GM19324 (cell line): ENCODE results near the gene PRDM11.

Experiments used
- ATAC-seq: cut with Tn5 transposase; IDR thresholded peaks from one replicate; pipeline ENCODE4 v1.9.1; 2021; ENCODE audit warnings: mild to moderate bottlenecking, moderate library complexity; ENCODE audit not compliant: unreplicated experiment, low FRiP score

PRDM11 gene

DNA sequence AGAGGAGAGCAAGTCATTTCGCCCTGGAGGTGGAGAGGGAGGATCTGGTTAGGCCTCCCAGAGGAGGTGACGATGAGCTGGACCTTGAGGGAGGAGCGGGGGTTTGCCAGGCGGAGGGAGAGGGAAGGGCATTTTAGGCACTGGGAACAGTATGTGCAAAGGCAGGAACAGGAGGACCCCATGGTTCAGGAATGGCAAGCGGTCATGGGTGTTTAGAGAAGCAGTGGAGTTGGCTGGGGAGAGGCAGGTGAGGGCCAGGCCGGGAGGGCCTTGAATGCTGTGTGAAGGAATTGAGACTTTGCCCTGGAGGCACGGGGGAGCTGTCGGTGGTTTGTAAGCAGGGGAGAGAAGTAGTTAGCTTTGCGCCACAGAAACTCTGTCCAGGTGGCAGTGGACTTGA, 10.3 kb downstream of the PRDM11 start:
- no peak for ATAC-seq

DNA sequence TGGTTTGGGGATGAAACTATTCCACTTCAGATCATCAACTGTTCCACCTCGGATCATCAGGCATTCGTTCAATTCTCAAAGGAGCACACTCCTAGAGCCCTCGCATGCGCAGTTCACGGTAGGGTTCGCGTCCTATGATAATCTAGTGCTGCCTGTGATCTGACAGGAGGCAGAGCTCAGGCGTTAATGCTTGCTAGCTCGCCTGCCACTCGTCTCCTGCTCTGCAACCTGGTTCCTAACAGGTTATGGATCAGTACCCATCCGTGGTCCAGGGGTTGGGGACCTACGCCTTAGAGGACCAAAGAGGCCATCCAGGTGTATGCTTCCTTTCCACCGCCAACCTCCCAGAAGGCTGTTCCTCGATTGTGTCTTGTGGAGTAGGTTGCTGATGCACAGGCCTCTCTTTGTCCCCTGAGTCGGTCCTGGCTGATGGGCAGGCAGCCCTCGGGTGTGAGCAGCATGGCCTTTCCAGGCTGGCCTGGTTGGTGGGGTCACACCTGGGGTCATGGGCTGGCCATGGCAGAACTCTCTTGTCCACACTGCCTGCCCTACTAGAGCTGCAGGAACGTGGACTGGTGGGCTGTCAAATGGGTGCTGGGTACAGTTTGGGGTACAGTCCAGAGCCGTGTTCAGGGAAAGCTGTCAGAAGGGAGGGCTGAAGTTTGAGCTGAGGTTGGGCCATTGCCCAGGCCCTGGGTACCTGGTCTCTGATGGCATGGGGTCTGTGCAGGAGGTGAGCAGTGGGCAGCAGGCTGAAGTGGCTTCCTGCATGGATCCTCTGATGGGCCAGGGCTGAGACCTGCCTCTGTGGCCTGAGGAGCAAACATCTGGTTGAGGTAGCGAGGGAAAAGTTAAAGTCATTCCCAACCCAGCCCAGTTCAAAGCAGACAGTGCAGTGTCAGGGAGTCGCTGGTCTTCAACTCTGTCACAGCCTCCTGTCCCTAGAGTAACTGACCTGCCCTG, 11.1 kb downstream of the PRDM11 start:
- ATAC-seq, result no peak

DNA sequence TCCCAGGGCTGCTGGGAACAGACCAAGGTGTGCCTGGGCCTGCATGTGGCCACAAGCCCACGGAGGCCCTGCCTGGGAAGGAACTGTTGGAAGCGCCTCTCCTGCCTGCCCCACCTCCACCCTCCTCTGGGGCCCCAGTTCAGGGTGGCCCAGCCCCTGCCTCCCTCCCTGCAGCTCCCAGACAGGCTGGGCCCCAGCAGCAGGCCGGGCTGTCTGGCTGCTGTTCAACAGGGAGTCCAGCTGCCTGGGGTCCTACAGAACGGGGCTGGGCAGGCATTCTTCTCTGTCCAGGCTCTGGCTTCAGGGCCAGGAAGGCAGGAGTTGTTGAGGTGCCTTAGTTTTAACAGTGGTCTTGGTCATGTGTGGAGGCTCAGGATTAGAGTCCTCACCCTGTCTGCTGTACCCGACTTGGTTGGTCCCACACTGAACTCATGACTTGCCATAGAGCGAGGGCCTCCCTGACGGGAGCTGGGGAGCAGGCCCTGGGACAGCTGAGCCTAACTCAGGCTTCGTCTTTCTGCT, 11.8 kb downstream of the PRDM11 start:
- ATAC-seq, result no peak

DNA sequence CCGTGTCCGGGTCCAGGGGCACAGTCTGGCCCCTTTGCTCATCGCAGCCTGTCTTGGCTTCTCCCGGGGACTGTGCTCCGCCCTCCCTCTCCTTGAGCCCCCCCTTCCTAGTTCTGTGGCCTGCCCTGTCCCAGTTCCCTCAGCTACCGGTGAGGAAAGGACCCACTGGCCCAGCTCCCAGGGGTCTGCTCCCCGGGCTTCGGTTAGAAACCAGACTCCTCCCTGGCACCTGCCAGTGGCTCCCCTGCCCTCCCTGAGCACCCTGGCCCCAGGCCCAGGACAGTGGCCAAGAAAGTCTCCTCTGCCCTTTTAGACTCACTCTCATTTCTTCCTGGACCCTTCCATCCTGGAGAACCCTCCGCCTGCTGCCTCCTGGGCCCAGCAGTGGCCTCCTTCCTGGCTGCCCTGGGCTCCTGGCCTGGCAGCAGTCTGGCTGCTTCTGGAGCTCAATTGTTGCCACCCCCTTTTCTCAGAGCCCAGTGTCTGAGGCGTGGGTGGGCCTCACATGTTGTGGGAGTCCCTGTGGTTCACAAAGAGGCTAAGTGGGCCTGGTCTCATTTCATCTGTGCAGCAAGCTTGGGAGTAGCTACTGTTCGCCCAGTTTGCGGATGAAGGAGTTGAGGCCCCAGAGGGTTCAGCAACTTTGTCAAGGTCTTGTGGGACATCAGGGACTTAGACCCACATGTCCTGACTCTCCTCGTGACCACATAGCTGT, 12.6 kb downstream of the PRDM11 start:
- no peak for ATAC-seq

DNA sequence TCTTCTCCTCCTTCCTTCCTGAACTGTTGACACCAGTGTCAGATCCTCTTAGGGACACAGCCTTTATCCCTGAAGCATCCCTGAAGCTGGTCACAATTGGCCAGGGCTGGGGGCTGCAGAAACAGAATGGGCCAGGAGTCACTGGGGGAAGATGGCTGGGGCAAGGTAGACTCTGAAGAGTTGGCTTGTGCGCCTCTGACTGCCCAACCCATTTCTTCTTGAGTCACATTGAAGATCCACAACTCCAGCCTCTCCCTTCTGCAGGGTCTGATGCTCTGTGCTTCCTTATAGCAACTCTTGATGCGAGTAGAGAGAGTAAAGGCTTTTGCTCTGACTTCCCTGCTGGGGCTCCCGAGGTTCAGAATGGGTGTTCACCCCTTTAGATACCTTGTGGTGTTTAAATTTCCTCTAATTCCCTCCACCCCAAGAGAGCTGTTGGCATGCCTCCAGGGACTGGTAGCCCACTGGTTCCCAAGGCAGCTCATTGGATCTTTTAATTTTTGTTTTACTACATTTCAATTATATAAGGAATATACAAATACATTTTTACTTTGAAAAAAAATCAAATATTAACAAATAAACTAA, 13.4 kb downstream of the PRDM11 start:
- no peak for ATAC-seq

DNA sequence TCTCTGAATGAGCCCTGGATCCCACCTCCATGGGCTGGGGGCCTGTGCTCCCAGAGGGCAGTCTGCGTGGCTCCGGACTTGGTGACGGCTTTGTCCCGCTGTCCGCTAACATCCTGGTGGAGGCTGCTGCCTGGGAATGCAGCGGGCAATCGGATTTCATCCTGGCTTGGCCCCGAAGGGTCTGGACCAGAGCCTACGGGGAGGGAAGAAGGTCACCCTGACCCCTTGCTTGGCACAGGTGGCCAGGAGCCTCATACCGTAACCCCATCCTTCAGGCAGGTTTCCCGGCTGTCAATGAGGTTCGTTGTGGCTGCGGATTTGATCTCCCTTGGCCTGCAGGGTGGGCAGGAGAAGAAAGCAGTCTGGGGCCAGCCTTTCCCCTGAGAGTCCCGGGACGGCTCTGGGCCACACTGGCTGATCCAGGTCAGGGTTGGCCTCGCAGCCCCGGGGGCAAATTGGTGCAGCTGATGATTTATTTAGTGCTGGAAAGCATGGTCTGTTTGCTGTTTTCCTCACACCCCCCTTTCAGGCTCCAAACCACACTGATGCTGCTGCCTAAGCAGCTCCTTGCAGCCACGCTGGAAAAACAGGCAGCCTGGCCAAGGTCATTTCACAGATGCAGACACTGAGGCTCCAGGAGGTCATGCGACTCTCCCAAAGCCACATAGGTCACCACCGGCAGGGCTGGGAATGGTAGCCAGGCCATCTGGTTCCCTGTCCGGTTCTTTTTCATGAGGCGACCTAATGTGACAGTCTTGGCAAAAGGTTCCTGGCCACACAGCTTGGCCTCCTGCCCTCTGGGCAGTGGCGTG, 15.0 kb downstream of the PRDM11 start:
- no peak for ATAC-seq

DNA sequence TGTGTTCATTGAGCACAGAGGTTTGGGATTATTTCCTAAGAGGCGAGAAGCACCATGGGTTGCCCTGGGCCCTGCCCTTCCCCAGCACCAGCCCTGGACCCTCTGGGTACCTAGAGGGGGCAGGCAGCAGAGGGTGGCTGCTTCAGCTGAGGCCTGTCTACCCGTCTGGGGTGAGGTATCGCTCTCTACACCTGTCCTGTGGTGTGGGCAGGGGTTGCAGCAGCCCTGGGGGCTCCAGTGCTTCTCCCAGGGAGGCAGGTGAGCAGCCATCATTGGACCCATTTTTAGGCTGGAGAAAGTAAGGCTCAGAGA, 15.6 kb downstream of the PRDM11 start:
- no peak for ATAC-seq

DNA sequence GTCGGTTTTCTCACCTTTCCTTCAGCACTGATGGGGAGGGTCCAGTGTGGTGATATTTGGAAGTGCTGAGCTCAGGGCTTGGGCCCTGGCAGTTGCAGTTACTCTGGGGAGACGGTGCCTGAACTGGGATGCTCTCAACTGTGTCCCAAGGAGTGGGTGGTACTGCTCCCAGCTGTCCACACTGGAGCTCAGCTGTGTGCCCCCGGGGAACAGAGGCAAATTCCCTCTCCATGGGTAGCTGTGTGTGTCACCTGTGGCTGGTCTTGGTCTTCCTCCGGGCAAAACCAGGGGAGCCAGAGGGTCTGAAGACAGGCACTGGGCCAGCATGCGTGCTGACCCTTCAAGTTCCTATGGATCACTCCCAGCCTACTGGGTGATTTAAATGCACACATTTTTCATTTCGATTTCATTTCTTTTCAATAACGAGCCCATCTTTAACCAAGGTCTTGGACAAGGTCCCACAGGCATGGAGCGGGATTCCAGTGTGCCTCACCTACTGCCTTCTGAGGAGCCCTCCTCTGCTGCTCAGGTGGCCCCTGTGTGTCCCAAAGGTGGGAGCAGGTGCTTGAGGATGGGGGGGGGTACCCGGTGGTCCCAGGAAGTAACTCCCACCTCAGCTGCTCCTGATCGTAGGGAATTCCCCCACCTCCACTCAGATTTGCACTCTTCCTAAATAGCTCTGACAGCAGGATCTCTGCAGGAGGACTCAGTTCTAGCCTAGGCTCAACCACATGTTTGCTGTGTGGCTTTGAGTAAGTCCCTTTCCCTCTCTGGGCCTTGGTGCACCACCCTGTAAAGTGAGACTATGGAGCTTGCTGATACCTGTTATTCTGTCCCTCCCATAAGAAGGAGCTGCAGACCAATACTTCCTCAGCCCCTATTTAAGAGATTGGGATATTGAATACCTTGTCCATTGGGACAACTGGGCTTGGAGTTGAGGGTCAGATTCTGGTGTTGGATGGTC, 16.8 kb downstream of the PRDM11 start:
- ATAC-seq, result no peak

DNA sequence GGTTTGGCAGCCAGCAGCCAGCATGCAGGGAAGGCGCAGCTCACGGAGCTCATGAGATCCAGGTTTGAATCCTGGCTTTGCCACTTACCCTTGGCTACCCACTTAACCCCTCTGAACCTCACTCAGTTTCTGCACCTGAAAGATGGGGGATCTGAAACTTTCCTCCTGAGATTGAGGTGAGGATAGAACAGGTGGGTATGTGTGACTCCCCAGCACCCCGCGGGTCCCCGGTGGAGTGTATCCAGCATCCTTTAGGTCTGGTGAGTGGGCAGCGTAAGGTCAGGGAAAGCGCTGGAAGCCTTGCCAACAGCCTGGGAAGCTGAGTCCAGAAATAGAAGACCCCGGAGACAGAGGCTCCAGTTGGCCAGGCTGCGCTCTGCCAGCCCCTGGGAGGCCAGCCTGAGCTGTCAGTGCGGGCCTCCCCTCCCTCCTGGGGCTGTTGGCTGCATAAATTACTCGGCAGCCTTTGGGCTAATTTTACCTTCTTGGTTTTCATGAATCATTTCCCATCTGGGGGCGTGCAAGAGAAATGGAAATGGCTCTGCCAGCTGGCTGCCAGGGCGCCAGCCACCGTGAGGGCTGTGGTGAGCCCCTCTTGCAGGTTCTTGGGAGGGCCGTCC, 17.6 kb downstream of the PRDM11 start:
- no peak for ATAC-seq

DNA sequence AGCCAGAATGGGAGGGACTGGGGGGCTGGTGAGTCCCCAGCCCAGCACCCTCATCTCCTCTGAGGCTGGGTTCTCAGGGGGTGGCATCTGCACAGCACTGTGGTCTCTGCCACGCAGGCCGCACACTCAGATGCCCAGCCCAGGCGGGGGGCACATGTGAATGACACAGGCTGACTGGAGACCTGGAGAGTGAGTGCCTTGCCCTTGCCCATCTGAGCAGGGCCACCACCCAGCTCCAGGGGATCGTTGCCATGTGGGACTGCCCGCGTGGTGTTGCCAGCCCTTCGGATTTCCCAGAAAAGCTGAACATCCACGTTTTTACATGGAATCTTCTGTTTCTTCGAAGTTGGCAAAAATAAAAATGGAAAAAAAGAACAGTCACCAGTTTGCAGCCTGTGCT, 18.9 kb downstream of the PRDM11 start:
- no peak for ATAC-seq

DNA sequence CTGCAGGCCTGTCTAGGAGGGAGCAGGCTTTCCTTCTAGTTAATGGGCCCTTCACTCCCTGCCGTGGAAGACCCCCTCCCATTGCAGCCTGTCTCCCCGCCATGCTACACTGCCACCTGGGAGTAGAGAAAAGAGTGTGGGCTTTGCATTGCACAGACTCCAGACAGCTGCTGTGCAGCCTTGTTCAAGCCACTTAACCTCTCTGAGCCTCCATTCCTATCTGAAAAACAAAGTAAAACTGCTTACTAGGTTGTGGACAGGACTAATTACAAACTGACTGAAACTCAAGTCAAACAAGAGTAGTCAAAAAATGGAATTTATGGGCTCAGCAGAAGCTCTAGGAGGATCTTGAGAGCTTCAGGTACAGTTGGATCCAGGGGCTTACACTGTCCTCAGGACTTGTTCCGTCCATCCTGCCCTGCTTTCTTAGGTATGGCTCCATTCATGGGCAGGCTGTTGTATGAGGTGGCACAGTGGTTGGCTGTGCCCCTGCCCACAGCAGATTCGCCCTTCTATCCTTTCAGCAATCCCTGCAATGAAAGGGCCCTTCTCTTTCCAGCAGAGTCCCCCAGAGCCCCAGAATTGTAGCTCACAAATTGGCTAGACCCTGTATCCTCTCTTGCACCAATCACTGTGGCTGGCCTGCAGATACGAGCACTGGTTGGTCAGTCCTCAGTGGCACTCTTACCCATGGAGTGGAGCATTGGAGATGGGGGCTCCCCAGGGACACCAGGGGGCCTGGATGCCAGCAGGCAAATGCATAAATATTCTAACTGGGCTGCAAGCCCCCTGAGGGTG, 19.6 kb downstream of the PRDM11 start:
- no peak for ATAC-seq

DNA sequence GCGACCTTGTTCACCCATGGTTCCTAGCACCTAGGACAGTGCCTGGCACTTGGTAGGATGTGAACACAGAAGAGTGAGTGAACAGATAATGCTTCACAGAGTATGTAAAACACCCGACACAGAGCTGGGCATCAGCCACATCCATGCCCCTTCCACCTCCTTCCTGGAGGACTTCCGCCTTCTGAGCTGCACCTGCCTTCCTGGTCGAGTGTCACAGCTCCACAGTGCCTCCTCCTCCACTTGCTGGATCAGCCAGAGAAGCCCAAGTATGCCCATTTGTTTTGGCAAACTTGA, 20.1 kb downstream of the PRDM11 start:
- no peak for ATAC-seq

DNA sequence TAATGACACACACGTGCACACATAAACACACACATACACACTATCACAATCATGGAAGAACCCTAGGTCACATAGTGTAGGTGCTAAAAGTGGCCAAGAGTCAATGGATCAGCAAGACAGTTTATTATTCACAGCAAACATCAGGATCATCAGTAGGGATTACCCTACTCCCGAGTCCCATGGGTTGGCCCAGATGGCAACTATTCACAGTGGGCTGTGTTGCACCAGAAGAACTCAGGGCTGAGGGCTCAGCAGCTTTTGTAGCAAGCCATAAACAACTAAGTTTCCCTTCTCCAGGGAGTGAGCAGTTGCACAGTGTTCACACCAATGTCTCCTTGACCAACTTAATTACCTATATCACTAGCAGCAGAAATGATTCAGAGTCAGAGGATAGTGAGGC, 20.8 kb downstream of the PRDM11 start:
- no peak for ATAC-seq

DNA sequence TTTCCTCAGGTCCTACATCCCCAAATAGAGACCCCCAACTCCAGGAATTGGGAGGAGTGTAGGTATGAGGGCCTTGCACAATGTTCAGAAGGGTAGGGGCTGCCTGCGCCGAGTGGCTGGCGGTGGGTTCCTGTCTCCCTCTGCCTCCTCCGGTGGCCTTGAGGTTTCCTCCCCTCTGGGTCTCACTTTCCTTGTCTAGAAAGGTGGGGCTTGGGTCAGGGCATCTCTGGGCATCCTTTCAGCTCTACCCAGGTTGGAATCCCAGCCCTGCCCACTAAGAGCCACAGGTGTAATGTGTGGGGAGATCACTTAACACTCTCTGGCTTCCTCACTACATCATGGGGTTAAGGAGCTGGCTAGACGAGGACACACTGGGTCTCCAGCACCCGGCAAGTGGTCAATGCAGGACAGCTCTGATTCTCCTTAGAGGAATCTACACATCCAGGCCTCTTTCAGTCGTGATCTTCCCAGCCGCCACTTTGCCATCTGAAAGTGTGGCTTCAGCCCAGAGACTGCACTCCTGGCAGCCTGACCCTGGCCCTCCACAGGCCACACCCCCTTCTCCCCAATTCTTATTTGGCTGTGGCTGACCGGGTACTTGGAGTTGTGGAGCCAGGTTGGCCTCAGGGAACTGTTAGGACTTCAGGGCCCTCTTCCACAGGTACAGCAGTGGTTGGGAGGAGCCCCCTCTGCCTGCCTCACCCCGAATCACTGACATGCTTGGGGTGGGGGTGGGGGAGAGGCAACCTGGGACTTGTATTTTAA, 22.1 kb downstream of the PRDM11 start:
- ATAC-seq, result no peak

DNA sequence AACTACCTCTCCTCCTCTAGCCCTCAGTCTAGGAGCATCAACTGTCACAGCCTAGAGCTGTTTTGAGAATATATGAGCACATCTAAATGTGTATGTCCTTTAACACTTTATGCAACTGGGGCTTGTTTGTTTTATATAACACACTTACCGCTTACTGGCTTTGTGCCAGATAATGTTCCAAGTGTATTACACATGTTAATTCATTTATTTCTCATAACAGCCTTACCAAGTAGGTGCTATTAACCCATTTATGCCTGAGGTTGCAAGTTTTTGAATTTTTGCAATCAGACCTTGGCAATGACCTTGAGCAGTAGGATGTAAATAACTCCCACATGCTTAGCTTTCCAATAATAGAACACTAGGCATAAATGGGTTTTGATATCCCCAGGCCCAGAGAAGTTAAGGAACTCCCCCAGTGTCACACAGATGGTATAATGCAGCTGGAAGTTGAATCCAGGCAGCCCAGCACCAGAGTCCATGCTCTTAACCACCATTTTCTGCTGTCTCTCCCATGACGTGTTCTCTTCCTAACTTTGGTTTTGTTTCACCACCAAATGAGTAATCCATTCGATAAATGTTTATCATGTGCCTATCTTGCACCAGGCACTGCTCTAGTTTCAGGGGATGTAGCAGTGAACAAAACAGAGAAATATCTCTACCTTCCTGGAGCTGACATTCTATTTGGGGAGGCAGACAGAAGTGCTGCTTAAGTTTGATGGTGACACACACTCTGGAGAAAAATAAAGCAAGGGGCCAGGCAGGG, 23.1 kb downstream of the PRDM11 start:
- no peak for ATAC-seq

DNA sequence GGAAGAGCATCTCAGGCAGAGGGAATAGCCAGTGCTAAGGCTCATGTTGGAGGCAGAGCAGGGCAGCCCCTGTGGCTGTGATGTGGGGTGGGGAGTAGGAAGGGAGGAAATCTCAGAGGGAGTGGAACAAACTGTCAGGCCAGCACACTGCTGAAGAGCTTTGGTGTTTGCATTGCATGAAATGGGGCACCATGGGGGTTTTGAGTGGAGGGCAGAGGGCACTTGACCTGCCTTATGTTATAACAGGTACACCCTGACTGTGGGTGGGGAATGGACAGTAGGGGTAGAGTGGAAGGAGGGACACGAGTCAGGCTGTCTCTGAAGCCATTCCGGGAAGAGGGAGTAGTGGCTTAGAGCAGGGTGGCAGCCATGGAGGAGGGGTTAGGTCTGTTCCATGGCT, 24.0 kb downstream of the PRDM11 start:
- ATAC-seq, result no peak

DNA sequence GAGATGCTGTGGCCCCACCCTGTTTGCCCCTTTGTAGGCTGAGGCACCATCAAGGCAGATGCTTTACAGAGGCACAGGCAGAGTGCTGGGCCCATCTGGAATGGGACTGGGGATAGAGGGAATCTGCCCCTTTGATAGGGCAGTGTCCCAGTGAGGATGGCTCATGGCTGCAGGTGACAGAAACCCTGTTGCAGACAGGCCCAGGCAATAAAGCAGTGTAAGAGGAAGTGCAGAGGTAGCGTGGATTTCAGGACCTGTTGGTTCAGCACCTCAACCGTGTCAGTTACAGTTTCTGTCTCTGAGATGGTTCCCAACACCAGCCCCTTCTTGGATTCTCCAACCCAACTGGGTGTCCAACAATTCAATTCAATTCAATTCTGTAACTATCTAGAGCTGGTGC, 25.1 kb downstream of the PRDM11 start:
- ATAC-seq, result no peak
